Astrocyte (in vitro differentiated cells and primary cell): Measurements from ENCODE around the gene CDK5RAP2. TPM values are rescaled to one million over a fixed set of nuclear protein-coding genes. Genes with fewer than 3 reads are reported as not detected.

ENCODE experiments used
- DNase-seq: peaks from one replicate; pipeline ENCODE4 v3.0.0-alpha.2; 2010; ENCODE audit warnings: low read depth
- FAIRE-seq: peaks from 2 replicates; lab custom pipeline; 2011; peaks lifted over from hg19 to GRCh38; lab: Jason Lieb, UNC
- H2AFZ ChIP-seq: 2 replicates; pipeline ENCODE4 v1.6.0; 2012; ENCODE audit warnings: low read depth, low read length, inconsistent platforms
- H3K27ac ChIP-seq: 2 replicates; pipeline ENCODE4 v1.5.1; 2011; ENCODE audit warnings: low read depth, low read length, inconsistent platforms
- H3K27me3 ChIP-seq: 2 replicates; pipeline ENCODE4 v1.6.0; 2011; ENCODE audit warnings: low read length, inconsistent platforms; ENCODE audit not compliant: insufficient read depth
- H3K36me3 ChIP-seq: 2 replicates; pipeline ENCODE4 v1.5.1; 2011; ENCODE audit warnings: low read length, inconsistent platforms; ENCODE audit not compliant: insufficient read depth
- H3K4me1 ChIP-seq: 2 replicates; pipeline ENCODE4 v1.5.1; 2011; ENCODE audit warnings: low read length, inconsistent platforms; ENCODE audit not compliant: insufficient read depth
- H3K4me2 ChIP-seq: 2 replicates; pipeline ENCODE4 v1.6.0; 2012; ENCODE audit warnings: low read length, inconsistent platforms
- H3K4me3 ChIP-seq: 2 replicates; pipeline ENCODE4 v1.5.1; 2011; ENCODE audit warnings: low read depth, mild to moderate bottlenecking, low read length, inconsistent platforms; ENCODE audit not compliant: insufficient read depth
- H3K79me2 ChIP-seq: 2 replicates; pipeline ENCODE4 v1.6.0; 2012; ENCODE audit warnings: mild to moderate bottlenecking, low read length, inconsistent platforms; ENCODE audit not compliant: insufficient read depth
- H3K9ac ChIP-seq: 2 replicates; pipeline ENCODE4 v1.6.0; 2012; ENCODE audit warnings: mild to moderate bottlenecking, low read length, inconsistent platforms
- H3K9me3 ChIP-seq: 2 replicates; pipeline ENCODE4 v1.5.1; 2012; ENCODE audit warnings: low read depth, mild to moderate bottlenecking, low read length, inconsistent platforms; ENCODE audit not compliant: insufficient read depth
- H4K20me1 ChIP-seq: 2 replicates; pipeline ENCODE4 v1.6.0; 2012; ENCODE audit warnings: low read length, inconsistent platforms; ENCODE audit not compliant: insufficient read depth
- H3K27ac Mint-ChIP-seq: one replicate; pipeline ENCODE4 v1.8.0; 2021; ENCODE audit warnings: mild to moderate bottlenecking, mixed read lengths; ENCODE audit not compliant: unreplicated experiment
- H3K27me3 Mint-ChIP-seq: one replicate; pipeline ENCODE4 v1.8.0; 2021; ENCODE audit warnings: low read depth, mixed read lengths; ENCODE audit not compliant: unreplicated experiment
- H3K36me3 Mint-ChIP-seq: one replicate; pipeline ENCODE4 v1.8.0; 2021; ENCODE audit warnings: low read depth, mixed read lengths; ENCODE audit not compliant: unreplicated experiment
- H3K4me1 Mint-ChIP-seq: one replicate; pipeline ENCODE4 v1.8.0; 2021; ENCODE audit warnings: low read depth, mixed read lengths; ENCODE audit not compliant: unreplicated experiment
- H3K4me3 Mint-ChIP-seq: one replicate; pipeline ENCODE4 v1.8.0; 2021; ENCODE audit warnings: mild to moderate bottlenecking, moderate library complexity, mixed read lengths; ENCODE audit not compliant: unreplicated experiment
- H3K9me3 Mint-ChIP-seq: one replicate; pipeline ENCODE4 v1.8.0; 2021; ENCODE audit warnings: mild to moderate bottlenecking, mixed read lengths; ENCODE audit not compliant: unreplicated experiment
- EZH2 ChIP-seq: IDR thresholded peaks from 2 replicates; pipeline ENCODE4 v1.6.1; 2012; ENCODE audit warnings: mild to moderate bottlenecking, low read length, inconsistent platforms; ENCODE audit not compliant: insufficient read depth
- total RNA-seq: library from RNA; stranded (reverse); gene quantifications from 2 replicates; pipeline ENCODE4 v1.2.1, GENCODE V29; 2021
- TF ChIP-seq, protein P1 (sequence below): IDR thresholded peaks from 2 replicates; pipeline ENCODE4 v1.5.1; 2011; ENCODE audit warnings: low read depth, mild to moderate bottlenecking, inconsistent platforms, low read length, moderate library complexity; ENCODE audit not compliant: insufficient read depth

CDK5RAP2 gene
- total RNA-seq, 1 donor from 2014 or later: 36.3 TPM

GRCh38 chr9:120348951-120349429, 231.0 kb downstream of the CDK5RAP2 start:
- Histone ChIP-seq H4K20me1 (no peaks in the 10 kb centered on the region), H3K9me3 (no peaks in the 10 kb centered on the region), H3K4me1 (peaks cover 5% of the 10 kb centered on the region), H3K4me3 (no peak overlapping the region), H3K9ac (no peak overlapping the region), H3K27ac (no peak overlapping the region), H2AFZ (peak overlapping the region; percentile 39), H3K4me2 (peak overlapping the region; percentile 43), H3K79me2 (no peaks in the 10 kb centered on the region), H3K27me3 (no peaks in the 10 kb centered on the region), H3K36me3 (no peaks in the 10 kb centered on the region)
- DNase-seq (peak; percentile 24), FAIRE-seq (no peak)
- Mint-ChIP-seq H3K36me3 (no peaks in the 10 kb centered on the region), H3K27ac (no peak overlapping the region), H3K9me3 (peaks cover 3% of the 10 kb centered on the region), H3K4me1 (peaks cover 1% of the 10 kb centered on the region), H3K27me3 (peaks cover 9% of the 10 kb centered on the region), H3K4me3 (no peak overlapping the region)
- TF ChIP-seq, protein P1, sequence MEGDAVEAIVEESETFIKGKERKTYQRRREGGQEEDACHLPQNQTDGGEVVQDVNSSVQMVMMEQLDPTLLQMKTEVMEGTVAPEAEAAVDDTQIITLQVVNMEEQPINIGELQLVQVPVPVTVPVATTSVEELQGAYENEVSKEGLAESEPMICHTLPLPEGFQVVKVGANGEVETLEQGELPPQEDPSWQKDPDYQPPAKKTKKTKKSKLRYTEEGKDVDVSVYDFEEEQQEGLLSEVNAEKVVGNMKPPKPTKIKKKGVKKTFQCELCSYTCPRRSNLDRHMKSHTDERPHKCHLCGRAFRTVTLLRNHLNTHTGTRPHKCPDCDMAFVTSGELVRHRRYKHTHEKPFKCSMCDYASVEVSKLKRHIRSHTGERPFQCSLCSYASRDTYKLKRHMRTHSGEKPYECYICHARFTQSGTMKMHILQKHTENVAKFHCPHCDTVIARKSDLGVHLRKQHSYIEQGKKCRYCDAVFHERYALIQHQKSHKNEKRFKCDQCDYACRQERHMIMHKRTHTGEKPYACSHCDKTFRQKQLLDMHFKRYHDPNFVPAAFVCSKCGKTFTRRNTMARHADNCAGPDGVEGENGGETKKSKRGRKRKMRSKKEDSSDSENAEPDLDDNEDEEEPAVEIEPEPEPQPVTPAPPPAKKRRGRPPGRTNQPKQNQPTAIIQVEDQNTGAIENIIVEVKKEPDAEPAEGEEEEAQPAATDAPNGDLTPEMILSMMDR: peak; percentile 52
- no peak for TF ChIP-seq EZH2

DNA sequence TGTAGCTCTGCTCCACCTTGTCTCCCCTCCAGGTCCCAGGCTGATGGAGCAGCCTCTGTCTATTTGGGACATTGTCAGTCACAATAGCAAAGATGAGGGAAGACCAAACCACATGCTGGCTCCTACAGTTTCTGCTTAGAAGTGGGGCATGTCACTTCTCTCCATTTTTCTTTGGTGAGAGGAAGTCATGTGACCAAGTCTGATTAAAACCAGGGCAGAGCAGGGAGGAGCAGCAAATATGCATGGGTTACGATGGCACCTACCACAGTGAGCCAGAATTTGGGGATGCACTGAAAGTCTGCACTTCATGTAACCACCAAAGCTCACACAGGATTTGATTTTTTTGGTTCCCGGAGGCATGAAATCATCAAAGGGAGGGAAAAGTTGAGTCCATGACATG, 234.6 kb downstream of the CDK5RAP2 start:
- no peaks in the 10 kb centered on the region for H3K9me3 ChIP-seq
- no peak overlapping the region for H3K9ac ChIP-seq
- Mint-ChIP-seq H3K4me3 (no peak overlapping the region), H3K36me3 (no peaks in the 10 kb centered on the region), H3K4me1 (peaks cover 1% of the 10 kb centered on the region), H3K27me3 (peaks cover 3% of the 10 kb centered on the region), H3K9me3 (peaks cover 1% of the 10 kb centered on the region), H3K27ac (no peak overlapping the region)
- H4K20me1 ChIP-seq: no peaks in the 10 kb centered on the region
- TF ChIP-seq EZH2: no peak
- TF ChIP-seq, protein P1: no peak
- no peak overlapping the region for H3K4me3 ChIP-seq
- H2AFZ ChIP-seq: no peak overlapping the region
- H3K4me1 ChIP-seq: peaks cover 7% of the 10 kb centered on the region
- DNase-seq (no peak), FAIRE-seq (no peak)
- H3K36me3 ChIP-seq: no peaks in the 10 kb centered on the region
- no peaks in the 10 kb centered on the region for H3K79me2 ChIP-seq
- H3K4me2 ChIP-seq: no peak overlapping the region
- H3K27me3 ChIP-seq: no peaks in the 10 kb centered on the region
- no peak overlapping the region for H3K27ac ChIP-seq

DNA sequence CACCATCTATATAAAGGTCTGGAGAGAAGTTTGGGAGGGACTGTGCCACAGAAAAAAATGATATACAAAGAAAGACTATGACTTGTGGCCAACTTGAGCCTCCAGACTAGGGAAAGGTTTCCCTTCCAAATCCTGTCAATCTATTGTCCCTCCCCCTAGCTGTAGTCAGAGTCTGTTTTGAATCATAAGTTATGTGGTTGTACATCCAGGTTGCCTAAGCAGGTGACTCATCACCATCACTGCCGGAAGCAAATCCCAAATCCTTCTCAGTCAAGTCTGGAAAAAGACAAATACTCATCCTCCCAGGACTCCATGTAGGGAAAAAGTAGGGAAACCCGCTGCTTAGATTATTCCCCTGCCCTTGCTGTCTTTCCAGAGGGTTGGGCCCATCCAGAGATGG, 235.7 kb downstream of the CDK5RAP2 start:
- Mint-ChIP-seq H3K27me3 (peaks cover 3% of the 10 kb centered on the region), H3K4me3 (no peak overlapping the region), H3K9me3 (no peaks in the 10 kb centered on the region), H3K27ac (no peak overlapping the region), H3K36me3 (no peaks in the 10 kb centered on the region), H3K4me1 (peaks cover 1% of the 10 kb centered on the region)
- TF ChIP-seq, protein P1: no peak
- no peak for TF ChIP-seq EZH2
- no peak overlapping the region for H3K27ac ChIP-seq
- no peaks in the 10 kb centered on the region for H4K20me1 ChIP-seq
- H3K9ac ChIP-seq: no peak overlapping the region
- no peaks in the 10 kb centered on the region for H3K36me3 ChIP-seq
- no peak overlapping the region for H2AFZ ChIP-seq
- H3K79me2 ChIP-seq: no peaks in the 10 kb centered on the region
- no peak overlapping the region for H3K4me2 ChIP-seq
- DNase-seq: peak; percentile 80
- H3K9me3 ChIP-seq: no peaks in the 10 kb centered on the region
- no peak for FAIRE-seq
- peaks cover 7% of the 10 kb centered on the region for H3K4me1 ChIP-seq
- no peaks in the 10 kb centered on the region for H3K27me3 ChIP-seq
- H3K4me3 ChIP-seq: no peak overlapping the region
